A549 treated with CpdA at 1 μM for 4 hours (cell line): ENCODE measurements around the gene VPS37C. TPM values are rescaled to one million over a fixed set of nuclear protein-coding genes. Genes with fewer than 3 reads are reported as not detected.

Experiments used
- total RNA-seq: library from RNA; stranded (reverse); fragments of 200-300 nt; extraction: Qiagen RNA extraction; gene quantifications from 5 replicates; pipeline ENCODE4 v1.2.3, GENCODE V29; 2022; ENCODE audit warnings: low read depth

VPS37C gene
- total RNA-seq, result 15.9 to 18.7 TPM (median 18.2 TPM) in 5 replicates

DNA sequence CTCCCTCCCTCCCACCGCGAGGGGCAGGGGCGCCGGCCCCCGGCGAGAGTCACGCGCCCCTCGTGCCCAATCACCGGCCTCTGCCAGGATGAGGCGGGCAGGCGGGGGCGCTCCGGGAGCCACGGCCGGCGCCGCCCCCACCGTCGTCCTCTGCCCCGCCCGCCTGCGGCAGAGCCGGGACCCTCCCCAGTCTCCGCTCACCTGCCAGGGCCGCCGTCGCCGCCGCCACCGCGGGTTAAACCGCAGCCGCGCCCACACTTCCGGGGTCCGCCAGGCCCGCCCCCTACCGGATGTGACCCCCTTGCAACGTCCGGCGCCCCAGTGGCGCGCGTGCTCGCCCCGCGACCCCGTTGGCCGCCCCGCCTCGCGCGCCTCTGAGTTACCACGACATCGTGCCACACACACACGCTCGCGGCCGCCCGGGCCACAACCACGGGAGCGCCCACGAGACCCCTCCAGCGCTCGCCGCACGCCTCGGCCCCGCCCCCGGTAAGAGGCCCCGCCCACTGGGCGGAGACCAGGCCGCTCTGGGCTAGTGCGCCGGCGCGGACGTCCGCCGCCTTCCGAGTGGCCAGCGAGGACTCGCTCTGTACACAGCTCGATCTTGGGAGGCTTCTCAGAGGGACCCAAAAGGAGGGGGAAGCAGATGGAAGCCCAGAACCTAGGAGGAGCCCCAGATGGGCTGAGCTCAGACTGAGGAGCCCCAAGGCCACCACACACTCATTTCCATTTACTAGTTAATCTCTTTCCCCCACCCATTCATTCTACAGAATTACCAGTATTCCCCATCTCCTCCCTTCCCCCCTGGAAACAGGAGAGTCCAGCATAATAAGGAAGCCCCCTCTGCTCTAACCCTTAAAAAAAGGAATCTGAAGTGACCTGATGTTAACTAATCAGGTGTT lies at the start of gene VPS37C:
VPS37C (minus strand) TSS at position 237 of the 902 bp plus-strand sequence. CDS start 22,597 bp downstream, outside the sequence.

DNA sequence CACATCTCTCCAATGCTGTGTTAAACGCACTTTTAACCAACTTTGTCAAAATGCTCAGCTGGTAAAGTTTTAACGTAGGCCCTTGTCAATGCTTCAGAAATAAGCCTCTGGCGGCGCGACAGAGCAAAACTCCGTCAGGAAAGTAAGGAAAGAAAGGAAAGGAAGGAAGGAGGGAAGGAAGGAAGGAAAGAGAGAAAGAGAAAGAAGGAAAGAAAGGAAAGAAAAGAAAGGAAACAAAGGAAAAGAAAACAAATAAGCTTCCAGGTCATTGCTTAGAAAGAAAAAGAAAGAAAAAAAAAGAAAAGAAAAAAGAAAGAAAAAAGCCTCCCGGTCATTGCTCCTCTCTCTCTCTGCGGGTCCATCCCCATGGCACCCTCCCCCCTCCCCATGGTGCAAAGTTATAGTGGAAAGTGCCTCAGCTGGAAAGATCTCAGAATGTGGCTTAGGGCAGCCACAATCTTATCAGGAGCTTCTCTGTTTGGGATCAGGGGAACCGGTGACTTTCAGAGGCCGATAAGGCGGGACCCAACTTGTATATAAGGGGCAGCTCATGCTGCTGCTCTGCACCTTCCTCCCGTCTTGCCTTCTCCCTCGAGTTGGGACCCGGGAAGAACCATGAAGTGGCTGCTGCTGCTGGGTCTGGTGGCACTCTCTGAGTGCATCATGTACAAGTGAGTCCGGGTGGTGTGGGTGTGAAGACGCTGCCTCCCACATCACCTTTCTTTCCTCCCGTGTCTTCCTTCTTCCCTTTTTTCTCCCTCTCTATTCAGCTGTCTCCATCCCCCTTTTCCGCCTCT lies 41.9 kb upstream of the VPS37C start, which contains the start of gene PGA3:
PGA3 (plus strand) TSS at position 566 of the 797 bp plus-strand sequence; CDS start at position 616, 50 bp downstream.

Other genes with a start within 250 kb of the VPS37C start
- 99.5 to 133 TPM (median 128 TPM) in 5 replicates for gene TMEM109, start 247.3 kb downstream of the VPS37C start, total RNA-seq
- 124 to 192 TPM (median 185 TPM) in 5 replicates for gene TMEM132A, start 237.0 kb downstream of the VPS37C start, total RNA-seq
- not detected in 5 replicates for gene SLC15A3, start 209.2 kb downstream of the VPS37C start, total RNA-seq
- gene CD6, start 189.7 kb downstream of the VPS37C start, total RNA-seq, result 0.10 to 0.64 TPM (median 0.27 TPM) in 5 replicates
- gene CD5, start 58.9 kb downstream of the VPS37C start, total RNA-seq, result not detected in 5 replicates
- gene PGA3, start 42.1 kb upstream of the VPS37C start, total RNA-seq, result not detected in 5 replicates
- gene PGA4, start 60.9 kb upstream of the VPS37C start, total RNA-seq, result not detected in 5 replicates
- gene PGA5, start 79.7 kb upstream of the VPS37C start, total RNA-seq, result not detected in 5 replicates
- gene VWCE, start 133.9 kb upstream of the VPS37C start, total RNA-seq, result 0.55 to 0.91 TPM (median 0.64 TPM) in 5 replicates
- 164 to 177 TPM (median 170 TPM) in 5 replicates for gene DDB1, start 171.7 kb upstream of the VPS37C start, total RNA-seq
- gene TKFC, start 171.8 kb upstream of the VPS37C start, total RNA-seq, result 42.7 to 75.6 TPM (median 69.4 TPM) in 5 replicates
- 36.8 to 47.2 TPM (median 44.5 TPM) in 5 replicates for gene CYB561A3, start 200.5 kb upstream of the VPS37C start, total RNA-seq
- gene TMEM138, start 200.9 kb upstream of the VPS37C start, total RNA-seq, result 94.4 to 122 TPM (median 113 TPM) in 5 replicates
- gene TMEM216, start 231.2 kb upstream of the VPS37C start, total RNA-seq, result 16.0 to 19.4 TPM (median 17.9 TPM) in 5 replicates